Panc1 (cell line): Measurements from ENCODE around the gene MTUS2. TPM values are rescaled to one million over a fixed set of nuclear protein-coding genes. Genes with fewer than 3 reads are reported as not detected.

Experiments
- ATAC-seq: fragments of 200-7000 bp; cut with Tn5 transposase; 2 replicates; pipeline ENCODE4 v1.9.1; 2020; ENCODE audit warnings: mild to moderate bottlenecking, moderate library complexity
- BruUV-seq: library from RNA; stranded (reverse); fragments of 400-500 nt; replicated peaks from 2 replicates; lab custom pipeline; 2021; lab: Mats Ljungman, UMichigan
- CTCF ChIA-PET: fragments of 300-600 bp; sonication (Branson Sonifier 250); formaldehyde crosslinking; loops from one replicate; lab custom pipeline; 2022; ENCODE audit warnings: antibody characterized with exemption; lab: Charles Lee
- POLR2A ChIA-PET: fragments of 300-600 bp; sonication (Branson Sonifier 250); formaldehyde crosslinking; loops from one replicate; lab custom pipeline; 2022; ENCODE audit warnings: antibody characterized with exemption; lab: Charles Lee
- DNase-seq: peaks from one replicate; pipeline ENCODE4 v3.0.0-alpha.2; 2010; ENCODE audit warnings: low read depth, low spot score
- H3K27ac ChIP-seq: 2 replicates; pipeline ENCODE4 v1.5.1; 2011; ENCODE audit warnings: mild to moderate bottlenecking, low read length, inconsistent platforms
- H3K27me3 ChIP-seq: fragments of 200-500 bp; sonication (Bioruptor generic); 2 replicates; pipeline ENCODE4 v1.6.0; 2014; ENCODE audit warnings: low read length, inconsistent platforms; ENCODE audit not compliant: control insufficient read depth, insufficient read depth
- H3K36me3 ChIP-seq: fragments of 200-500 bp; sonication (Bioruptor generic); 2 replicates; pipeline ENCODE4 v1.5.1; 2014; ENCODE audit warnings: inconsistent platforms, mild to moderate bottlenecking, low read length, moderate library complexity; ENCODE audit not compliant: control insufficient read depth, insufficient read depth
- H3K4me1 ChIP-seq: 2 replicates; pipeline ENCODE4 v1.5.1; 2011; ENCODE audit warnings: inconsistent platforms, mild to moderate bottlenecking, low read length, moderate library complexity; ENCODE audit not compliant: control insufficient read depth, insufficient read depth
- H3K4me3 ChIP-seq, 2 experiments: 2 replicates each; pipeline ENCODE4 v1.5.1; 2011 to 2012; ENCODE audit warnings: low read depth in 2 of 2, low read length in 2 of 2, mild to moderate bottlenecking in 2 of 2, inconsistent platforms in 1 of 2, moderate library complexity in 1 of 2
- H3K9me3 ChIP-seq: fragments of 200-500 bp; sonication (Bioruptor generic); 2 replicates; pipeline ENCODE4 v1.5.1; 2014; ENCODE audit warnings: low read depth, mild to moderate bottlenecking, inconsistent platforms, low read length, moderate library complexity; ENCODE audit not compliant: control insufficient read depth, insufficient read depth
- POLR2AphosphoS5 ChIP-seq: IDR thresholded peaks from 2 replicates; pipeline ENCODE4 v1.6.1; 2012; ENCODE audit warnings: mild to moderate bottlenecking, low read depth, low read length, moderate library complexity
- SIN3A ChIP-seq: IDR thresholded peaks from 2 replicates; pipeline ENCODE4 v1.6.1; 2012; ENCODE audit warnings: low read depth, mild to moderate bottlenecking, low read length, moderate library complexity, borderline replicate concordance; ENCODE audit not compliant: insufficient read depth
- TCF7L2 ChIP-seq: IDR thresholded peaks from 2 replicates; pipeline ENCODE4 v1.6.1; 2011; ENCODE audit warnings: mild to moderate bottlenecking, low read depth, low read length, inconsistent platforms
- in situ Hi-C: cut with HindIII; loops from 2 replicates; pipeline ENCODE4 v1.10.0; 2016; ENCODE audit warnings: low sequenced_read_pairs, low pct_unique_long_range_greater_than_20kb
- intact Hi-C: fragments of 100-400 bp; cut with micrococcal nuclease; formaldehyde crosslinking; loops from one replicate; pipeline ENCODE4 v1.10.0; 2022; ENCODE audit not compliant: unreplicated experiment
- total RNA-seq: library from RNA; stranded (reverse); gene quantifications from one replicate; pipeline ENCODE4 v1.2.1, GENCODE V29; 2021; ENCODE audit not compliant: unreplicated experiment
- TF ChIP-seq, protein P1 (sequence below), 2 experiments: IDR thresholded peaks; 2 replicates each; pipeline ENCODE4 v1.6.1; 2011 to 2012; ENCODE audit warnings: low read depth in 2 of 2, control low read depth in 1 of 2, low read length in 1 of 2, mild to moderate bottlenecking in 1 of 2, moderate library complexity in 1 of 2; ENCODE audit not compliant: insufficient read depth in 1 of 2
- TF ChIP-seq, protein P2 (sequence below): fragments of 450-650 bp; IDR thresholded peaks from 2 replicates; pipeline ENCODE4 v1.5.1; 2017; ENCODE audit warnings: mild to moderate bottlenecking

MTUS2 gene
- total RNA-seq, 1 experiment from 2014 or later: 0.05 TPM

DNA sequence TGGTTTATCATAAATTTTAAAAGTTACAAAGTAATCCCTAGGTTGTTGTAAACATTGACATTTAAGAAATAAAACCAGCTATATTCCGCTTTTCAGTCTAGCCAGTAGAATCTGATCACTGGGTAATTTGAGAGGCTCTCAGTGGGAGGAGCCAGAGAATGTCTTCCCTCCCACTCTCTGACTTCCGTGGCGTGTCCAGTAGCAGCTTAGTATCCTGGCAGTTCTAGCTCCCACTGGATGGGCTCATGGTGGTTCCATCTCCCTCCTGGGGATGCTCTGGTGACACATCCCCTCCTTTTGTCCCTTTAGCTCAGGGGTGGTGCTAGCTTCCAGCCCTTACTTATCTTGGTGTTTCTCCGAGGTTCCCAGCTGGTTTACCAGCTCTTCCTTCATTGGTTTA is 34.5 kb downstream of the MTUS2 start:
- no peaks in the 10 kb centered on the region for H3K4me1 ChIP-seq
- ChIA-PET CTCF (no interaction called here), POLR2A (no interaction called here)
- DNase-seq (no peak), ATAC-seq (no peak)
- no peaks in the 10 kb centered on the region for H3K36me3 ChIP-seq
- TF ChIP-seq, protein P1, sequence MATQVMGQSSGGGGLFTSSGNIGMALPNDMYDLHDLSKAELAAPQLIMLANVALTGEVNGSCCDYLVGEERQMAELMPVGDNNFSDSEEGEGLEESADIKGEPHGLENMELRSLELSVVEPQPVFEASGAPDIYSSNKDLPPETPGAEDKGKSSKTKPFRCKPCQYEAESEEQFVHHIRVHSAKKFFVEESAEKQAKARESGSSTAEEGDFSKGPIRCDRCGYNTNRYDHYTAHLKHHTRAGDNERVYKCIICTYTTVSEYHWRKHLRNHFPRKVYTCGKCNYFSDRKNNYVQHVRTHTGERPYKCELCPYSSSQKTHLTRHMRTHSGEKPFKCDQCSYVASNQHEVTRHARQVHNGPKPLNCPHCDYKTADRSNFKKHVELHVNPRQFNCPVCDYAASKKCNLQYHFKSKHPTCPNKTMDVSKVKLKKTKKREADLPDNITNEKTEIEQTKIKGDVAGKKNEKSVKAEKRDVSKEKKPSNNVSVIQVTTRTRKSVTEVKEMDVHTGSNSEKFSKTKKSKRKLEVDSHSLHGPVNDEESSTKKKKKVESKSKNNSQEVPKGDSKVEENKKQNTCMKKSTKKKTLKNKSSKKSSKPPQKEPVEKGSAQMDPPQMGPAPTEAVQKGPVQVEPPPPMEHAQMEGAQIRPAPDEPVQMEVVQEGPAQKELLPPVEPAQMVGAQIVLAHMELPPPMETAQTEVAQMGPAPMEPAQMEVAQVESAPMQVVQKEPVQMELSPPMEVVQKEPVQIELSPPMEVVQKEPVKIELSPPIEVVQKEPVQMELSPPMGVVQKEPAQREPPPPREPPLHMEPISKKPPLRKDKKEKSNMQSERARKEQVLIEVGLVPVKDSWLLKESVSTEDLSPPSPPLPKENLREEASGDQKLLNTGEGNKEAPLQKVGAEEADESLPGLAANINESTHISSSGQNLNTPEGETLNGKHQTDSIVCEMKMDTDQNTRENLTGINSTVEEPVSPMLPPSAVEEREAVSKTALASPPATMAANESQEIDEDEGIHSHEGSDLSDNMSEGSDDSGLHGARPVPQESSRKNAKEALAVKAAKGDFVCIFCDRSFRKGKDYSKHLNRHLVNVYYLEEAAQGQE (IDR thresholded peaks at IDR 0.05; ENCODE audit: insufficient read depth in 1 of 2, low read depth in 2 of 2, low read length in 1 of 2): no peak
- TF ChIP-seq, protein P2, sequence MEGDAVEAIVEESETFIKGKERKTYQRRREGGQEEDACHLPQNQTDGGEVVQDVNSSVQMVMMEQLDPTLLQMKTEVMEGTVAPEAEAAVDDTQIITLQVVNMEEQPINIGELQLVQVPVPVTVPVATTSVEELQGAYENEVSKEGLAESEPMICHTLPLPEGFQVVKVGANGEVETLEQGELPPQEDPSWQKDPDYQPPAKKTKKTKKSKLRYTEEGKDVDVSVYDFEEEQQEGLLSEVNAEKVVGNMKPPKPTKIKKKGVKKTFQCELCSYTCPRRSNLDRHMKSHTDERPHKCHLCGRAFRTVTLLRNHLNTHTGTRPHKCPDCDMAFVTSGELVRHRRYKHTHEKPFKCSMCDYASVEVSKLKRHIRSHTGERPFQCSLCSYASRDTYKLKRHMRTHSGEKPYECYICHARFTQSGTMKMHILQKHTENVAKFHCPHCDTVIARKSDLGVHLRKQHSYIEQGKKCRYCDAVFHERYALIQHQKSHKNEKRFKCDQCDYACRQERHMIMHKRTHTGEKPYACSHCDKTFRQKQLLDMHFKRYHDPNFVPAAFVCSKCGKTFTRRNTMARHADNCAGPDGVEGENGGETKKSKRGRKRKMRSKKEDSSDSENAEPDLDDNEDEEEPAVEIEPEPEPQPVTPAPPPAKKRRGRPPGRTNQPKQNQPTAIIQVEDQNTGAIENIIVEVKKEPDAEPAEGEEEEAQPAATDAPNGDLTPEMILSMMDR: no peak
- no peak for TF ChIP-seq SIN3A
- TF ChIP-seq TCF7L2: no peak
- TF ChIP-seq POLR2AphosphoS5: no peak
- no peaks in the 10 kb centered on the region; the same call in 1 of the 2 replicates for H3K27me3 ChIP-seq
- no peak overlapping the region for H3K27ac ChIP-seq
- no peaks in the 10 kb centered on the region for H3K9me3 ChIP-seq
- H3K4me3 ChIP-seq: no peak overlapping the region
- in situ Hi-C loops: no loop called here
- intact Hi-C loops: no loop called here
- BruUV-seq: no TSS peak

DNA sequence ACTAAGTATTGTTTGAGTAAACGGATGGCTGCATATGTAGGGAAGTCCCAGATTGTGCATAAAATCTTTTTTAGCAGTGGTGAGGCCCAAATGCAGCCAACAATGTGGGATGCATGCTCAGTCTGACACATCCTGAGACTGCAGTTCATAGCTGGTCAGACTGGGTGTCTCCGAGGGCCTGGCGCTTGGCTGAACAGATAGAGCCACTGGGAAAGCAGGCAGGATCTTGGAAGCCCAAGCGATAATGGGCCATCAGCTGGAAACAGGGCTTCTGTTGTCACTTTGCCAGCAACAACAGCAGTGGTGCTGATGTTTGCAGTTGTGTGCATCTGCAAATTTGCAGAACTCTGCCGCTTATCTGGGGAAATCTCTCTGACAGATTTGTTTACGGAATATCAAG is 36.1 kb downstream of the MTUS2 start:
- BruUV-seq: no TSS peak
- in situ Hi-C loops: no loop called here
- Histone ChIP-seq H3K9me3 (no peaks in the 10 kb centered on the region), H3K4me3 (no peak overlapping the region), H3K36me3 (no peaks in the 10 kb centered on the region), H3K27me3 (no peaks in the 10 kb centered on the region; the same call in 1 of the 2 replicates), H3K27ac (no peak overlapping the region), H3K4me1 (no peaks in the 10 kb centered on the region)
- no peak for DNase-seq
- ATAC-seq: no peak
- CTCF ChIA-PET: no interaction called here
- intact Hi-C loops: no loop called here
- TF ChIP-seq POLR2AphosphoS5: no peak
- POLR2A ChIA-PET: no interaction called here

DNA sequence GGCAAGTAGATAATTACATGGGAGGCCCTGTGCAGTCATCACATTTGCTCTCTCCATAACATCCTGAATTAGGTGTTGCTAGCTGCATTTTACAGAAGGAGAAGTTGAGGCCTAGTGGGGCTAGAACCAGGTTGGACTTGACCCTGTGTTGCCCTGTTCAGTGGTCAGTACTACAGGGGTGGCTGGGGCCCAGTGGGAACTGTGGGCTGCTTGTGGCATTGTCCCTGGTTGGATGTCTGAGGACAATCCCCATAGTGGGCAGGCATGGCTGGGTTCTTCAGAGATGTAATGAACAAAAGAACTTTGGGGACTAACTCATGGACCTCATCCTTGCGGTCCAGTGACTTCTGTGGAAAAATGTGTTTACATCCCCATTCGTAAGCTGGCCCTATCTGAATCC is 38.9 kb downstream of the MTUS2 start:
- intact Hi-C loops (no loop called here), in situ Hi-C loops (no loop called here)
- CTCF ChIA-PET: interaction anchor here (0.6 kb wide), 1 partner anchor 1675 kb away, joined by 5 read pairs; no protein-coding TSS in a partner anchor
- no TSS peak for BruUV-seq
- Histone ChIP-seq H3K9me3 (no peaks in the 10 kb centered on the region), H3K27me3 (no peaks in the 10 kb centered on the region), H3K4me3 (no peak overlapping the region), H3K36me3 (no peaks in the 10 kb centered on the region), H3K4me1 (no peaks in the 10 kb centered on the region), H3K27ac (no peak overlapping the region)
- DNase-seq: no peak
- POLR2A ChIA-PET: no interaction called here
- no peak for TF ChIP-seq SIN3A
- no peak for TF ChIP-seq TCF7L2
- TF ChIP-seq, protein P2: no peak
- TF ChIP-seq POLR2AphosphoS5: no peak
- TF ChIP-seq, protein P1 (IDR thresholded peaks at IDR 0.05; ENCODE audit: insufficient read depth in 1 of 2, low read depth in 2 of 2, low read length in 1 of 2): no peak
- no peak for ATAC-seq
